GM04503 (cell line): Measurements from ENCODE around the gene ACVR1.
"Not testable (repeated sequence)": the region's sequence is repeated elsewhere in the genome, so short reads cannot be mapped to it uniquely, and the experiment has no call there.

Experiments
- DNase-seq: peaks from one replicate; pipeline ENCODE4 v3.0.0-alpha.2; 2012; ENCODE audit warnings: low read depth

The ACVR1 gene

GRCh38 chr2:157893611-157894010 is 17.5 kb upstream of the ACVR1 start:
- DNase-seq = no peak

GRCh38 chr2:157891643-157892041 is 15.5 kb upstream of the ACVR1 start:
- DNase-seq = no peak

DNA sequence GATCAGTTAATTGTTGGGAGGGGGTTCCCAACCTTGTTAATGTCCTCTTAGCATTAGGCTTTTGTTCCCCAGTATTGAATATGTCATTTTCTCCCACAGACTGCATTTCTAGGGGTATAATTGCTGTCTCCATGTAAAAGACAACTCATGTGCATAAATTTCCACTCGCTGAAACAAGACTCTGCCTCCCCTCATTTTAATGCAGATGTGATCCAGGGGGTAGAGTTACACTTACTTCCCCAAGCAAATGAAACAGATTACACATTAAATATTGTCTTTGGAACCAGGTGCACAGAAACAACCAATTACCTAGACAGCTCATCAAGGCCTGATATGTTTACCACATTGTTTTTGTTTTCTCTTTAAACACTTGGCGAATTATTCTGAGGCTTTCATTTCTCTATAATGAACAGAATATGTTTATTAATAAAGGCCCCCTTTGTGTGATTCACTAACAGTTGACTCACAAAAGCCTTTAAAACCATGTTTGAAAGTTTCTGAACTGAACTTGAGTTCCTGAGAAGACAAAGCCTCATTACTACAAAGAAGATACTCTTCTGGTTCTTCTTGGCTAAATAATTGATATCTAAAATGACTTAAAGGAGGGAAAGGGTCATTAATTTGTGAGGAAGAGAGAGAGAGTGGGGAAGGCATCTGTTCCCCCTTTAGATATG is 15.0 kb upstream of the ACVR1 start:
- DNase-seq = no peak

DNA sequence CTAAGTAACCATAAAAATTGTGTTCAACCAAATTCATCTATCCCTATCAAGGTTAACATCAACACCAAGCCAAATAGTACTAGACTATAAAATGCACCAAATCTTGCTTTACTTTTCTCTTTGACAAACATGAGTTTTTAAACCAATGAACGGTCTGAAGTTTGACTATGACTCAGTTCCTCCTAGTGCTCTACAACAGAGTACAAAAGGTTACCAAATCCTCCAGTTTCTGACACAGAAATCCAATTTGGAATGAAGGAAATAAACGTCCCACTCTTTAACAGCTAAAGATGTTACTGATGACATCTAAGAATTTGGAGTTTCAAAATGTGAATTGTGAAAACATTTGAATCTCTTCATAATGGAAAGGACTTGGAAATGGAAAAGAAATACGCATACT is 11.8 kb upstream of the ACVR1 start:
- no peak for DNase-seq

DNA sequence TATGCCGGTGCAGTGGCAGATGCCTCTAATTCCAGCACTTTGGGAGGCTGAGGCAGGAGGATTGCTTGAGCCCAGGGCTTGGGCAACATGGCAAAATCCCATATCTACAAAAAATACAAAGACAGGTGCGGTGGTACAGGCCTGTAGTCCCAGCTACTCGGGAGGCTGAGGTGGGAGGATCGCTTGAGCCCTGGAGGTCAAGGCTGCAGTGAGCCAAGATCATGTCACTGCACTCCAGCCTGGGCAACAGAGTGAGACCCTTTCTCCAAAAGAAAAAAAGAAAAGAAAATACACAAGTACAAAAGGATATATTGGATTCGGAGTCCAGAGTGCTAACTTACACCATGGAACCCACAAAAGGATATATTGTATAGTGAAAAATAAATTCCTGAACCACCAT is 8.4 kb upstream of the ACVR1 start:
- DNase-seq = not testable (repeated sequence)

DNA sequence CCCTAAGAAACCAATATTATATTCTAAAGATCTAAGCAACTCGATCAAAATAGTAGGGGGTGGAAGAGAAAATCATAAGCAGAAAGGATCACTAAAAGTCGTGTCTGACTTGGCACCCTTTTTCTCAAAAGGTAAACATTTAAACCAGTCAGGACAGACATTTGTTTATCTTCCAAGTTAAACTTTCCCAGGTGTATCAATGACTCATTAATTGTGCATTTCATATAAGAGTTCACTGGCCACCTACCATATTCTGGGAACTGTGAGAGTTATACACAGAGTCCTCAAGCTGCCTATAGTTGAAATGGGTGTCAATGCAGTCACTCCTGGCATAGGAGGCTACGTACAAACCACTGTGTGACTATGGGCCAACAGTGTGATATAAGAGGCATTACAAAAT is 4.8 kb upstream of the ACVR1 start:
- DNase-seq = no peak

GRCh38 chr2:157877761-157878400 is 1.8 kb upstream of the ACVR1 start:
- no peak for DNase-seq

GRCh38 chr2:157876786-157877138 is 632 bp upstream of the ACVR1 start:
- DNase-seq = no peak

DNA sequence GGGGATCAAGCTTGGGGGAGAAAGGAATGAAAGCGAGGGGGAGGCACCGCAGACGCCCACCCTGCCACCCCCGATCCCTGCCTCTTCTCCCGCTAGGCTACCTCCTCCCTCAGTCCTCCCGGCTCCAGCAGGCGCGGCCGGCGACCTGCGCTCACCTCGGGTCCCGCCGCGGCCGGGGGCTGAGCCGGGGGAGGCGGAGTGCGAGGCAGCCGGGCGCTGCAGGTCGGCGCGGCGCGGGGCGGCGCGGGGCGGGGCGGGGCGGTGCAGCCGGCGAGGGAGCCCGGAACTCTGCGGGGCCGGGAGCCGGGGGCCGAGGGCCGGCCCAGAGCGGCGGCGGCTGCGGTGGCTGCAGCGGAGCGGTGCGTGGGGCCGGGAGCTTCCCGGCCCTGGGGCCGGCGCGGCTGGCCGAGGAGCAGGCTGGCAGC is 477 bp downstream of the ACVR1 start:
- DNase-seq = no peak

DNA sequence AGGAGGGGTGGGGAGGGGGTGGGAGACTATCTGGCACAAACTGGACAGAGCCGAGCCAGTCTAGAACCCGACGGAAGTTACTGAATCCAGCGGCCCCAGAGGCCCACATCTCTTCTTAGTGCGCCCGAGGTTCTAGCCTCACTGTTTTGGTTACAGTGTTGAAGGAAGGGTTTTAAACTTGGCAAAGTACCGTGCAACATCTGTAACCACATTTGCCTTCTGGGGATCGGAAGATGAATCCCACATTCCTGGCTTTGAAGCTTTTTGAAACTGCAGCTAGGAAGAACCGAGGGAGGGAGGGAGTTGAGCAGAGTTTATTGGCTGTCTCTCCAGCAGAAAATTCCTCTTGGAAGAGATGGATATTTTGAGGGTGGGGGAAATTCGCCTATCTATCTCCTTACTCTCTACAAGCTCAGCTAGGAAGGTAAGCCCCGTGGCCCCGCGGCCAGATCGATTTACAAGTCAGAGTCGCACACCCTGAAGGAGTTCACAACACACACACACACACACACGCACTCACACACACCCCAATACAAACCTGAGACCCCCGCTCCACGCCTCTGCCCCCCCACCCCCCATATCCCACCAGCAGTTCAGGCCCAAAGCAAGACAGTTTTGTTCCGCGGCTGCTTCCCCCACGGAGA is 1.0 kb downstream of the ACVR1 start:
- peak; percentile 91 for DNase-seq

DNA sequence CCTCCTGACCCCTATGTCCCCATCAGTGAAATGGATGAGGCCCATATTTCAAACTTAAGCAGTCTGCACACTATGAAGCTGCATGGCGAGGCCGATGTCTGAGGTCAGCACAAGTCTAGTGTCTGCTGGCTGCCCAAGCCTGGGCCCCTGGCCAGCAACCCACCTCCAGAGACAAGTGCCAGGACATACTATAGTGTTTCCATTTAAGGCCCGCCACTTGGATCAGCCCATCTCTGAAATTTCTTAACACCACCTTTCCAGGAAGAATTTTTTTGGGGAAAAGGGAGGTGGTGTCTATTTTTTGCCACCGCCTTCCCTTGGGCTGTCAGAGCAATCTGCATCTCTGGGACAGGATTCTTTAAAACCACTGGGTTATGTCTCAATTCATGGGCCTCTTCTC is 1.8 kb downstream of the ACVR1 start:
- no peak for DNase-seq

DNA sequence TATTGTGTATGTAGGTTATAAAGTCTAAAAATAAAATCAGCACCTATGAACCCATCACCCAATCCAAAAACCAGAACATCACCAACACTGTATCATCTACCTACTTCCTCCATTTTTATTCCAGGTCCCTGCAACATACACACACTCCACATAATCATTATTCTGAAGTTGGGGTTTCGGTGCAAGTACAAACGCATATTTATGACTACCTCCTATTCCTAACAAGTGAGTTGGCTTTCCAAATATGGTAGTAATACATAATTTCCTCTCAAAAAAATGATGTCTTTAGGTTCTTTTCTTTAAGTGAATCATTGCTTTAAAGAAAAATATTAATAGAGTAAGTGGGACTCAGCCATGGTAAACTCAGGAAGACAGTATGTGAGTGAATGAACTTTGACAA is 3.3 kb downstream of the ACVR1 start:
- DNase-seq = no peak

DNA sequence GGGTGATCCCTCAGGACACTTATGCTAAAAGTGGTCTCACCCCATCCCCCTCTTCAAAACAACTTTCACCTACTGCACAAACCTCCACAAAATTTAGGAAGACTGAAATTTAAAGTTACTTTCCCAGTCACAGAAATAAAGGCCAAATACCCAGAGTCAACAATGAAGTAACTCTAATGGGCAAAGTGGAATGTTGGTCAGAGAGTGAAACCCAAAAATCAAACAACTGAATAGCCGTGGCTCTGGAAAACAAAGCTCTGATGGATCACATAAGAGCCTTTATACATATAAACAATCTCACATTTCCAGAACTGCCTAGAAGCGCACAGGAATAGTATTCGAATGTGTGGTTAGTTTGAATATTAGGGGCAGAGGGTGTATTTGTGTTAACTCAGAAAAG is 4.7 kb downstream of the ACVR1 start:
- DNase-seq = no peak

GRCh38 chr2:157868993-157869392 is 7.1 kb downstream of the ACVR1 start:
- no peak for DNase-seq

DNA sequence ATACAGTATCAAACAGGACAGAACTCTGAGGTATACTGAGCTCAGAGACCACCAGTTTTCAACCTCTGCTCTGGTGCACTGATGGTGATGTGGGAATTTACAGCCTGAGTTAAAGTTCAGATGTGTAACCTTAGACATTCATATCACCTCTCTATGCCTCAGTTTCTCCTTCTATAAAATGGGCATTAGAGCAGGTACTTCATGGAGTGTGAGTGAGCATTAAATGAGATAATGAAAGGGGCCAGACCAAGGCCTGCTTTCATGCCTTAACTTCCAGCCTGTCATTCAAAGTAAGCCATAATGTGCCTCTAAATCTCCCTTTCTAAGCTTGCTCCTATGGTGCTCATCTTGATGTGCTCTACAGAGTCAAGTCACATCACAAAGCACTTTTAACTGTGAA is 8.4 kb downstream of the ACVR1 start:
- DNase-seq = no peak

DNA sequence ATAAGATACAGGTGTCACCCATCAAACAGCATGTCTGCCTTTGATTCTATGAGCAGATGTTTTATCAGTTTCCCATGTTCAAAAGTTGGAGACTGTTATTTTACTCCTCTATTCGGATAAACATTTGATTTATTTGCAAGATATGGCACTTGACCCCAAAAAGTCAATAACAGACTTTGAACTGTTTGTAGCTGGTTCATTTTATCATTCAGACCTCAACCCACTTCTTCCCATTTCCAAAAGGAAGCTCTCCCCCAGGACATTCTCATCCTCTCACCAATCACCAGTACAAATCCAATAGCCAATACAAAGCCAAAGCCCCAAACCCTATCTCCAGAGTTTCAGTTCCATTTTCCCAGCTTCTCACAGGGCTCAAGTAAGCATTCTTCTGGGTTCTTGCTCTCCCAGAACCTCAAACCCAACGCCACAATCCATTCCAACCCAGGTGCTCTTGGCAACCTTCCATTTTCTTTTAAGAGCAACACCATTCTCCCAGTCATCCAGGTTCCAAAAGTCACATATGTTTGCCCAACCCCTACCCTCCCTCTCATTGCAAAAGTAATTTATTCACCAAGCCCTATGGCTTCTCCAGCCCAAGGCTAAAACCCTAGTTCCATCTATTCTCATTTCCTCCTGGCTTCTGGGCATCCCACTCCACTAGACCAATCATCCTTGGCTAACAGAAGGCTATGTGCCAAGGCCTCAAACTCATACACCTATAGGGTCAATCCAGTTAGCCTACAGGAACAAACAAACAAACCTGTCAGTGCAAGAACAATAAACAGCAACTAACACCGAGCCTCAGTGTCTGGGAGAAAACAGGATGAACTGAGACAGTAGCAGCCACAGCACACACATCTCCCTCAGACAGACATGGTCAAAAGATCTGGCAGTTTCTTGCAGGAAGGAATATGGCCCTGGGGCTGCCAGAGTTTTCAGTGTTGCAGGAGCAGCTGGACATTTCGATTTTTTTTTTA is 9.2 kb downstream of the ACVR1 start:
- no peak for DNase-seq

GRCh38 chr2:157866202-157866601 is 9.9 kb downstream of the ACVR1 start:
- no peak for DNase-seq

DNA sequence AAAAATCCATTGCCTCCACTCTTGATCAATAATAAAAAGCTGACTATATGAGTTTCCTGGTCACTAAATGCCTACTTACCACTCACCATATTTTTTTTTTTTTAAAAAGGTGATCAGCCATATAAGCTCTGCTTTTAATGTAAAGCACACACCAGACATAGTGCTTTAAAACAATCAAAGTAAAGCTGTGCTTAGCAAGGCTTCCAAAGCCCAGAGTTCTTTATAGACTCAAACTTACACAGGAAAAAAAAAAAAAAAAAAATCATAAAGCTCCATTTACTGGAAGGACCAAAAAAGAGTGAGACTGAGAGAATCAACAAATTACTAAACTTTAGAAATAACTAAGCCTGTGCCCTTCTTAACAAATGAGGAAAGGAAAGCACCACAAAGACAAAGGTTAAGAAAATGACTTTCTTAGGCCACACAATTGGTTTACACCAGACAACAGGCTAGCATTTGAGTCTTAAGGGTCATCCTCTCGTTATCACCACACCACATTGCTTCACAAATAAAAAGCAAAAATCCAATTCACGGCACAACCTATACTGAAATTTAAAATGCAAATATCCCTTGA is 11.2 kb downstream of the ACVR1 start:
- no peak for DNase-seq

DNA sequence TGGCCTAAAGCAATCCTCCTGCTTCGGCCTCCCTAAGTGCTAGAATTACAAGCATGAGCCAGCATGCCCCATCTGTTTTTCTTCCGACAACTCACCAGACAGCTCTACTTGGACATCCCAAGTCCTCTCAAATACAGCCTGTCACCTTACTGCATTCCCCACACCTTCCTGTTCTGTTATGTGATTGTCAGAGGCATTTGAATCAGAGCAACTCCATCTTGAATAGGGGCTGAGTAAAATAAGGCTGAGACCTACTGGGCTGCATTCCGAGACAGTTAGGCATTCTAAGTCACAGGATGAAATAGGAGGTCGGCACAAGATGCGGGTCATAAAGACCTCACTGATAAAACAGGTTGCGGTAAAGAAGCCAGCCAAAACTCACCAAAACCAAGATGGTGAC is 17.3 kb downstream of the ACVR1 start:
- DNase-seq = no peak

- no peak for DNase-seq
Measured at GRCh38 chr2:157857881-157858280, 18.2 kb downstream of the ACVR1 start.

DNA sequence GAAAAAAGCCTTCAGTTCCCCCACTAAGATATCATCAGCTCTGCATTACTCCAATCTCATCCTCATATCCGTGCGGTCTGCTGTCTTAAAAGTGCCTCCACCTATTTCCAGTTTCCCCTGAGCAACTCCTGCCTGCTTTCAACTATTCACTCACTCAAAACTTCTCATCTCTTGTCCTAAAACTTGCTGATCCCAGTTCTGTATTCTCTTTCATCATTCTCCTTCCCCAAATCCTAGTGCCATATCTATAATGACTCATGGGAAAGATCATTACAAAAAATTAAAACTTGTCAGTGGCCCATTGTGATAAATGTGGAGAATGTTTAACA is 20.0 kb downstream of the ACVR1 start:
- DNase-seq = no peak

DNA sequence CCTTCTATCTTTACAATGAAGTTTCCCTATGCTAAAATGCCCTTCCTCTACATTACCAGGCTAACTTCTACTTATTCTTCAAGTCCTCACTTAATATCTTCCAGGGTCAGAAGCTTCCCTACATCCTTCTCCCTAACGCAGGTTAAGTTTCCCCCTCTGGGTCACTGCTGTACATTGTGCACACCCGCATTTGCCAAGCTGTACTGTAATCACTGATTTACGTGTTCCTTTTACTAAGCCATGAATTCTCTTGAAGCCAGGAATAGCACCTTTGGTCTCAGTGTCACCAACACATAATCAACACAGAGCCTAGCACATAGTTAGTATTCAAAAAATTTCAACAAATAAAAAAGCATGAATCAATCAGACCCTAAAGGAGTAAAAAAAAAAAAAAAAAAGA is 22.3 kb downstream of the ACVR1 start:
- no peak for DNase-seq
